Germinal center (tissue), 1 donor: ENCODE results near the gene XBP1.
A peak's percentile ranks its signal among the peaks of the same experiment; 100 is the strongest.
"Not testable (repeated sequence)": the region's sequence is repeated elsewhere in the genome, so short reads cannot be mapped to it uniquely, and the experiment has no call there.

Experiments used
- DNase-seq: peaks from one replicate; pipeline ENCODE4 v3.0.0; 2012; ENCODE audit warnings: mixed read lengths, low spot score

Gene XBP1

DNA sequence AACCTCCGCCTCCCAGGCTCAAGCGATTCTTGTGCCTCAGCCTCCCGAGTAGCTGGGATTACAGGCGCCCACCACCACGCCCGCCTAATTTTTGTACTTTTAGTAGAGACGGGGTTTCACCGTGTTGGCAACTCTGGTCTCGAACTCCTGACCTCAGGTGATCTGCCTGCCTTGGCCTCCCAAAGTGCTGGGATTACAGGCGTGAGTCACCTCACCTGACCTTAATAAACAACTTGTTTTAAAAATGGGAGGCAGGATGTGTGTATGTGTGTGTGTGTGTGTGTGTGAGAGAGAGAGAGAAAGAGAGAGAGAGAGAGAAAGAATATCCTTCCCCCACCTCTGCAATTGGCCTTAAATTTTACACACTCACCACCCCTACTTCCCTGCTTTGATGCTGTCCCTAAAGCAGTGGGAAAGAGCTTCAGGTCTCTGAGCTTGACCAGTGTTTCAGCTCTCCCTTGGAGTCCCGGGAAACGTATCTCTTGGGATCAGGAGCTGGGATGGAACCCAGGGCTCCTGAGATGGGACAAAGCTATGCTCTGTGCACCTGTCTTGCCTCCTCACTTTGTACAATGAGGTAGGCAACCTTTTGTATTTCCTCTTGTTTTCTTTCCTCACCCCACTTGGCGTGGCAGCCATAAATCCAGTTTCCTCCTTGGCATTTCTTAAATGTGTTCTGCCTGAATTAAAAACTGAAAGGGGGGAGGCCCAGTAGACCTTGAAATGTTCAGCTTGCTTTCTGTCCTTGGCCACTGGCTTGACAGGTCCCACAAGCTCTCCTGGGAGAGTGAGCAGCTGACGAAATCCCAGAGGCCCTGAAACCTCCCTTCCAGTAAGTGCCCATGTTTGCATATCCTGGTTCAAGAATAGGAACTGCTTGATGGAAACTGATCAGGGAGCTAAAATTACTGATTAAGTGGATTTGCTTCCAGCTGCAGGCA lies 17.8 kb upstream of the XBP1 start:
- DNase-seq, result no peak

DNA sequence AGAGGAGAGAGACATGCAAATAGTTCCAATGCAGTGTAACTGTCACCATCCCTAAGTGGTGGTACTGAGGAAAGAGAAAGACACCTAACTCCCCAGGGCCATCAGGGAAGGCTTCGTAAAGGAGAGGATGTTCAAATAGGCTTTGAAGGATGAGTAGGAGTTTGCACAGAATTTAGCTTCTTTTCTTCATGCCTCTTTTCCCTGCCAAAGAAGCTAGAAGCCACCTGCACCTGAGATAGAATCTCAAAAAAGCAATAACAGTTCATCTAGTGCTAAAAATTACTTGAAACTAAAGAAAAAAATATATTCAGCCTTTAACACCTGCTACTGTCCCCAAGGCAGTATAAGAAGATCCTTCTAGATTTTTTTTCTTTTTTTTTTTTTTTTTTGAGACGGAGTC lies 16.7 kb upstream of the XBP1 start:
- no peak for DNase-seq

DNA sequence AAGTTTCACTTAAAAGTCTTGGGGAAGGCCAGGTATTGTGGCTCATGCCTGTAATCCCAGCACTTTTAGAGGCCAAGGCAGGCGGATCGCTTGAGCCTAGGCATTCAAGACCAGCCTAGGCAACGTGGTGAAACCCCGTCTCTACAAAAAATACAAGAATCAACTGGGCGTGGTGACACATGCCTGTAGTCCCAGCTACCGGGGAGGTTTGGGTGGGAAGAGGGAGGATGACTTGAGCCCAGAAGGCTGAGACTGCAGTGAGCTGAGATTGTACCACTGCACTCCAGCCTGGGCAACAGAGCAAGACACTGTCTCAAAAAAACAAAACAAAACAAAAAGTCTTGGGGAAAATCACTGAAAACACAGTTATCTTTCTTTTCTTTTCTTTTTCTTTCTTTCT lies 15.4 kb upstream of the XBP1 start:
- DNase-seq, result no peak

GRCh38 chr22:28815111-28815510 lies 14.7 kb upstream of the XBP1 start:
- DNase-seq, result no peak

DNA sequence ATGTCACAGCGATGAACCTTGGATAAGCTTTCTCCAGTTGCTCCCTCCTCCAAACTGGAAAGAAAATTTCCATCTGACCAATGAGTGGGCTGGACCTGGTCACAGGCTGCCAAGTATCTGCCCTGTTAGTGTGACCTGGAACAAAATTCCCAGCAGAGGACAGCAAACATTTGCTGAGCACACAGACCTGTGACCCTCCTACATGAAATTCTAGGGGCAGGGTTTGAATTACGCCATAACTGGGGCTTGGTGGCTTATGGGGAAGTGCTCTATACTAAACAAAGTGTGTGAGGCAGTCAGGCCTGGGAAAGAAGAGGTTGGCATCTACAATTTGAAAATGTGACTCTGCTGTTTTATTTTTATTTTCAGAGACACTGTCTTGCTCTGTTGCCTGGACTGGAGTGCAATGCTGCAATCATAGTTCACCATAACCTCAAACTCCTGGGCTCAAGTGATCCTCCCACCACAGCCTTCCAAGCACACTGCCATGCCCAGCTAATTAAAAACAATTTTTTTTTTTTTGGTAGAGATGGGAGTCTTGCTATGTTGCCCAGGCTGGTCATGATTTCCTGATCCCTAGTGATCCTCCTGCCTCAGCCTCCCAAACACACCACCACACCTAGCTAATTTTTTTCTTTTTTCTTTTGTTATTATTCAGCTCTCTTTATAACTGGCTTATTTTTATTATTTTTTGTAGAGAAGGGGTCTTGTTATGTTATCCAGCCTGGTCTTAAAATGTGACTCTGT lies 13.6 kb upstream of the XBP1 start:
- DNase-seq, result no peak

DNA sequence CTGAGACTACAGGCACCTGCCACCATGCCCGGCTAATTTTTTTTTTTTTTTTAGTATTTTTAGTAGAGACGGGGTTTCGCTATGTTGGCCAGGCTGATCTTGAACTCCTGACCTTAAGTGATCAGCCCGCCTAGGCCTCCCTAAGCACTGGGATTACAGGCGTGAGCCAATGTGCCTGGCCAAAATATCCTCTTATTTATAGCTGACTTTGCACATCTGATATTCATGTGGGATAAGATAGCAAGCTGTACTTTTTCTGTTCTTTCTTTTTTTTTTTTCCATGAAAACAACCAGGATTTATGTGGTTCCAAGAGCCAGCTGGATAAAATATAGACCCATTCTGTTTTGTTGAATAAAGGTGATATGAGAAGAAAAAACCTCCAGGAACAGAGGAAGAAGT lies 12.1 kb upstream of the XBP1 start:
- DNase-seq, result no peak

- no peak for DNase-seq
Observed at GRCh38 chr22:28810821-28811491, 10.6 kb upstream of the XBP1 start.

DNA sequence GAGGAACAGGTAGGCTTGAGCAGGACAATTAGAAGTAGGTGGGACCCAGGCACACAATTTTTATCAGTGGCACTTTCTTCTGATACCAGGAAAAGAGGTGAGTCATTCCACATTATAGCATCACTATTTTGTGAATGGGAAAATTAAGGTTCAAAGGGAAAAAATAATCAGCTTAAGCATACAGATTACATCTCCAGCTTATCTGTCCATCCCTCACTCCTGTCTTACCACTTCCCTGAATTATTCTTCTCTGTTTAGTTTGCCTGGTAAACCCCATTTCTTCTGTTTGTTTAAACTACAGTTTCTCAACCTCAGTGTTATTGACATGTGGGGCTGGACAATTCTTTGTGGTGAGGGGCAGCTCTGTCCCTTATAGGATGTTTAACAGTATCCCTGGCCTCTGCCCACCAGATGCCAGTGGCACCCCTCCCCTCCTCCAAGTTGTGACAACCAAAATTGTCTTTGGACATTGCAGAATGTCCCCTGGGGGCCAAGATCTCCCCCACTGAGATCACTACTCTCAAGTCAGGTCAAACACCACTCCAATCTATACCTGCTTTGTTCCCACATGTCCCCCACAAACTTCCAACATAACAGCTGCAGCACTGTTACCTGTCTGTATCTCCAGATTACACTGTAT lies 8.5 kb upstream of the XBP1 start:
- DNase-seq, result no peak

DNA sequence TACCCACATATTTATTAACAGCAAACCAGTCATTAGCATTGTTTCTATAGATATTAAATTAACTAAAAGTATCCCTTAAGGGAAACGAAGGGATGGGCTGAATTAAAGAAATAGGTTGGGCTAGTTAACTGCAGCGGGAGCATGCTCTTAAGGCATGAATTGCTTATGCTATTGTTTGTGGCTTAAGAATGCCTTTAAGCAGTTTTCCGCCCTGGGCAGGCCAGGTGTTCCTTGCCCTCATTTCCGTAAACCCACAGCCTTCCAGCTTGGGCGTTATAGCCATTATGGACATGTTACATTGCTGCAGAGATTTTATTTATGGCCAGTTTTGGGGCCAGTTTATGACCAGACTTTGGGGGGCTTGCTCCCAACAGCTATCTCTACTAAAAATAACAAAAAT lies 5.1 kb upstream of the XBP1 start:
- DNase-seq, result not testable (repeated sequence)

DNA sequence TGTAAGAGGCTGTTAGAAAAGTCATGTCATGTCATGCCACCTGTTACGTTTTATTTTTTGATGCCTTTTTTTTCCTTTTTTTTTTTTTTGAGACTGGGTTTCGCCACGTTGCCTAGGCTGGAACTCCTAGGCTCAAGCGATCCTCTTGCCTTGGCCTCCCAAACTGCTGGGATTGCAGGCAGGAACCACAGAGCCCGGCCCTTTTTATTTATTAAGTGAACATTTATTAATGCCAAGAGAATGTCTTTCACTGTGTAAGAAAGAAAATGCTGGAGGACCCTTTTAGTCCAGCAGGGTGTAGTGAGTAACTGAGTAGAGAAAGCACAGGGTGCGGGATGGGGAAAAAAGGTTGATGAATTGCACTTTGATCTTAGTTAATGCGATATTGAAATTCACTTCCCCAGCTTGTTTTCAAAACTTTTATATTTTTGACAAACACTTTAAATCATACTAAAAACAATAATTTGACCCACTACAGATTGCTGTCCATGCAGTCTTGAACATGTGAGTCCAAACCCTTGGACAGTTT lies 2.3 kb upstream of the XBP1 start:
- DNase-seq, result no peak

- DNase-seq, result peak; percentile 26
Observed at GRCh38 chr22:28801845-28802594, 1.7 kb upstream of the XBP1 start.

GRCh38 chr22:28799606-28800307 lies 612 bp downstream of the XBP1 start:
- peak; percentile 56 for DNase-seq

- DNase-seq, result peak; percentile 25
Observed at GRCh38 chr22:28798810-28799605, 1.4 kb downstream of the XBP1 start.

DNA sequence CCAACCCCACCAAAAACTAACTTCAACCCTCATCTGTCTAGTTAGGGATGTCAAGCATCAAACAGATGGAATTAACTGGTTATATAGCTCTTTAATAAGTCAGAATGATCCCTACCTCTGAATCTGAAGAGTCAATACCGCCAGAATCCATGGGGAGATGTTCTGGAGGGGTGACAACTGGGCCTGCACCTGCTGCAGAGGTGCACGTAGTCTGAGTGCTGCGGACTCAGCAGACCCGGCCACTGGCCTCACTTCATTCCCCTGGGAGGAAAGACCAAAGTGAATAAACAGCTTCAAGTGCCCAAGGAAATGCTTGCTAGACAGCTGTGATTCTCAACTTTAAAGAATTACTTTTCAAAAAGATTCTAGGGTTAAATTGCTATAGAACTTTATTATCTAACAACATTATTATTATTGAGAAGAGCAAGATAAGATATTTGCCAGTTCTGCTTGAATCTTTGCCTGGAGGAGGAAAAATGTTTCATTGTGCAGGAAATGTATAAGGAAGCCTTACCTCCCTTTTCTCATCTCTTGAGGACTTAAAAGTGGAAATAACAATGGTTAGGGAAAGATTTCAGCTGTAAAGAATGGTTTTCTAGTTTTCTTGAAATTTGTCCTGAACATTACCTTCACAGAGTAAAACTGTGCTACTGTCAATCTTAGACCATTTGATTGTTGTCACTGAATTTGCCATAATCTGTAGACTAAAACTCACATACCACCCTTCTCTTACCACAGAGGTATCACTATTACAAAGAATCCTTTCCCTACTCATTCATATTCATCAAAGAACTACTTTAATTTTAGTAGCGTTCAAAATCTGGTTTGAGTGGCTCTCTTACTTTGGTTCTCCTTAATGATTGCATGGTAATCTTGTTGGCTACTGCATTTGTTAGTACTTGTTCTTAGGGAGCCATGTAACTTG lies 4.2 kb downstream of the XBP1 start:
- no peak for DNase-seq

GRCh38 chr22:28795071-28795693 lies 5.2 kb downstream of the XBP1 start:
- DNase-seq, result no peak

GRCh38 chr22:28793976-28794584 lies 6.3 kb downstream of the XBP1 start:
- no peak for DNase-seq

DNA sequence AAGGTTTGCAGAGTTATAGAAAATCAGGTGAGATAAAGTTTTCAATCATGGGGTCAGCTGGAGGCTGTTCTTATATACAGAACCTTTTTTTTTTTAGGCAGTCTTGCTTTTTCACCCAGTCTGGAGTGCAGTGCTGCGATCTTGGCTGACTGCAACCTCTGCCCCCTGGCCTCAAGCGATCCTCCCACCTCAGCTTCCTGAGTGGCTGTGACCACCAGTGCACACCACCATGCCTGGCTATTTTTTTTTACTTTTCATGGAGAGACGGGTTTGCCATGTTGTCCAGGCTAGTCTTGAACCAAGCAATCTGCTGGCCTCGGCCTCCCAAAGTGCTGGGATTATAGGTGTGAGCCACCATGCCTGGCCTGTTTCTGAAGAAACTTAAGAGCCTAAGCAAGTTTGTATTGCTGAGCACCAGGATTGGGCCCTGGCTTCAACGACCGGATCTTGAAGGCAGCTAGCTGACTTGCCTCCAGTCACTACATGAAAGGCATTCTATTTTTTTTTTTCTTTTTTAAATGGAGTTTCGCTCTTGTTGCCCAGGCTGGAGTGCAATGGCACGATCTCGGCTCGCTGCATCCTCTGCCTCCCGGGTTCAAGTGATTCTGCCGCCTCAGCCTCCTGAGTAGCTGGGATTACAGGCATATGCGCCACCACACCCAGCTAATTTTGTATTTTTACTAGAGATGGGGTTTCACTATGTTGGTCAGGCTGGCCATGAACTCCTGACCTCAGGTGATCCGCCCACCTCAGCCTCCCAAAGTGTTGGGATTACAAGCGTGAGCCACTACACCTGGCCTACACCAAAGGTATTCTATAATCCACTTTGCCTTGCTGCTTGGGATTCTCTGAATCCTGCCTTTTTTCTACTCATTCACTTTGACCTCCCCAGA lies 7.6 kb downstream of the XBP1 start:
- DNase-seq, result no peak
